Skeletal muscle cell (primary cell): Measurements from ENCODE around the gene FCRL6.

Experiments
- DNase-seq: peaks from one replicate; pipeline ENCODE4 v3.0.0-alpha.2; 2010; ENCODE audit warnings: low read depth
- H3K4me3 ChIP-seq: 2 replicates; pipeline ENCODE4 v1.5.1; 2011; ENCODE audit warnings: low read depth, mild to moderate bottlenecking, control low read depth, low read length, moderate library complexity

Gene FCRL6

GRCh38 chr1:159830722-159831121, 28.6 kb downstream of the FCRL6 start:
- H3K4me3 ChIP-seq = no peak overlapping the region
- no peak for DNase-seq

DNA sequence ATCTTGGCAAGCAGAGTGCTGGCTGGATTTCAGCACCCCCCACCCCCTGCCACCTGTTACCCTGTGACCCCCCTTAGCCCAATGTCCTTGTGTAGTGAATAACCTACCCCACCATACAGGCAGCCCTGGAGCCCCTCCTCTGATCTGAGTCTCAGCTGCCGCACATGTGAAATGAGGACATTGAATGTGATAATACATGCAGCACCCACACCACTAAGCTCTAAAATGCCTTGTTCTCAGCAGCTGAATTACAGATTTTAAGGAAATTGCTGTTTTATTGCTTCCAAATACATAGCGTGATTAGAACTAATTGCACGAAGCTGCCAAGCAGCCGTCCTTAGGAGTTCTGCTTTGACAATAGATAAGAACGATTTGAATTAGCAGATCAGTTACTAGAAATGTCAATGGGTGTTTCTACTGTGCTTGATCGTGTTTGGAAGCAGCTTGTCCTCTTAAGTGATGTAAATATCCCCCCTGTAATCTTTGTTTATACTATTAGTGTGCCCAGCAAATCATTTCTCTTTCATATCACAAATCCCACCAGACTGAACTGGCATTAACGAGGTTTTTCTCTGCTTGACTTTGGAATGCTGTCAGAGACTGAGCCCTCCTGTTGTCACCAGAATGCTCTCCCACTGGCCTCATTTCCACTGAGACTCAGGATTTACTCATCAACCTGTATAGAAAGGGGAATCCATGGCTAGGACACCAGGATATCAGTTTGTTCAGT, 29.4 kb downstream of the FCRL6 start:
- no peak overlapping the region for H3K4me3 ChIP-seq

DNA sequence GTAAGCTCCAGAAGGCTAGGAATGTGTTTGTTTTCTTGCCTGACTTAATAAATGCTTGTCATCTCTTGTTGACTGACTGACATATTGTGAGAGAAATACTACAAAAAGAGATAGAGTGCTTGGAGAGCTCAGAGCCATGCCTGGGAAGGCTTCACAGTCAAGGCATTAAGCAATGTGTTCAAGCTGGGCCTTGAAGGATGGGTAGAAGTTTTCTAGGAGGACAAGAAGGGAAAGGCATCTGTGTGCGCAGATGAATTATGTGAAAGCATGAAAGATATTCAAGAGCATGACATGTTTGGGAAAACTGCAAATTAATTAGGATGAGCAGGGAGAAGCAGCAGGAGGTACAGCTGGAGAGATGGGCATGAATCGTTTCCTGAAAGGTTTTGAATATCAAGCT, 30.1 kb downstream of the FCRL6 start:
- no peak overlapping the region for H3K4me3 ChIP-seq
- DNase-seq = no peak

More for the DNA sequence above, 29.4 kb downstream of the FCRL6 start:
- DNase-seq = no peak

DNA sequence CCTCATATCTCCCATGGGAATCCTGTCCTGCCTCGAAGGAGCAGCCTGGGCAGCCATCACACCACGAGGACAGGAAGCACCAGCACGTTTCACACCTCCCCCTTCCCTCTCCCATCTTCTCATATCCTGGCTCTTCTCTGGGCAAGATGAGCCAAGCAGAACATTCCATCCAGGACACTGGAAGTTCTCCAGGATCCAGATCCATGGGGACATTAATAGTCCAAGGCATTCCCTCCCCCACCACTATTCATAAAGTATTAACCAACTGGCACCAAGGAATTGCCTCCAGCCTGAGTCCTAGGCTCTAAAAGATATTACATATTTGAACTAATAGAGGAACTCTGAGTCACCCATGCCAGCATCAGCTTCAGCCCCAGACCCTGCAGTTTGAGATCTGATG, 33.2 kb downstream of the FCRL6 start:
- H3K4me3 ChIP-seq = no peak overlapping the region
- DNase-seq = no peak

- no peak overlapping the region for H3K4me3 ChIP-seq
- no peak for DNase-seq
Observed at GRCh38 chr1:159835862-159836525, 33.8 kb downstream of the FCRL6 start.

DNA sequence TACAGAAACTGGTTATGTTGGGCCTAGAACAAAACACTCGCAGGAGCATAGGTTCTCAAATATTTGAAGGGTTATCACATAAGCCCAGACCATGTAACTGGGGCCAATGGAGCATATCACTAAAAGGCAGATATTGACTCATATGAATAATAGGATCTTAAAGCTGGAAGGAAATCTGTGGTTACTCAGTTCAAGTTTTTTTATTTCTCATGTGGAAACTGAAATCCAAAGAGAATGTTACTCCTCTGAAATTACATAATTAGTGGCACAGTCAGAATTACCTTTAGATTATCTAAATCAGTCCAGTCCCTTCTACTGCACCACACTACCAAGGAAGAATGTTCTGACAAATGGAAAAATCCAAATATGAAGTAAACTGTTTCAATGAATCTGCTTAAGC, 36.6 kb downstream of the FCRL6 start:
- no peak overlapping the region for H3K4me3 ChIP-seq
- no peak for DNase-seq

- no peak overlapping the region for H3K4me3 ChIP-seq
- no peak for DNase-seq
Observed at GRCh38 chr1:159839116-159839849, 37.1 kb downstream of the FCRL6 start.

GRCh38 chr1:159841749-159842148, 39.6 kb downstream of the FCRL6 start:
- DNase-seq = no peak
- no peak overlapping the region for H3K4me3 ChIP-seq

DNA sequence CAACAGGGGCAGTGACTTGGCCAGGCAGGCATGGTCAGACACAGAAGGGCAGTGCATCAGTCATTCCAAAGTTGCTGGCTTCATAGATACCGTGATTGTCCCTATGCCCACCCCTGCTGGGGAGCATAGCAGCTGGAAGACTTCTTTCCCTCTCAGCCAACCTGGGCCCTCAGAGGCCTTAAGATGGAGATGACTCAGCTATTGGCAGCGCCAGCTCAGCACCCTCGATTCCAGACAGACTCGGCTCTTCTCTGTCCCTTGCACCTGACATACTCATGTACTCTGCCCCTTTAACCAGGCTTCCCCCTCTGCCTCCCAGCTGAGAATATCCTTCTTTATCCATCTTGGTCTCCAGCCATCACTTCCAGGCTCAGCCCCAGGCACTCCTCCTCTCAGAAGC, 41.3 kb downstream of the FCRL6 start:
- no peak for DNase-seq
- no peak overlapping the region for H3K4me3 ChIP-seq

DNA sequence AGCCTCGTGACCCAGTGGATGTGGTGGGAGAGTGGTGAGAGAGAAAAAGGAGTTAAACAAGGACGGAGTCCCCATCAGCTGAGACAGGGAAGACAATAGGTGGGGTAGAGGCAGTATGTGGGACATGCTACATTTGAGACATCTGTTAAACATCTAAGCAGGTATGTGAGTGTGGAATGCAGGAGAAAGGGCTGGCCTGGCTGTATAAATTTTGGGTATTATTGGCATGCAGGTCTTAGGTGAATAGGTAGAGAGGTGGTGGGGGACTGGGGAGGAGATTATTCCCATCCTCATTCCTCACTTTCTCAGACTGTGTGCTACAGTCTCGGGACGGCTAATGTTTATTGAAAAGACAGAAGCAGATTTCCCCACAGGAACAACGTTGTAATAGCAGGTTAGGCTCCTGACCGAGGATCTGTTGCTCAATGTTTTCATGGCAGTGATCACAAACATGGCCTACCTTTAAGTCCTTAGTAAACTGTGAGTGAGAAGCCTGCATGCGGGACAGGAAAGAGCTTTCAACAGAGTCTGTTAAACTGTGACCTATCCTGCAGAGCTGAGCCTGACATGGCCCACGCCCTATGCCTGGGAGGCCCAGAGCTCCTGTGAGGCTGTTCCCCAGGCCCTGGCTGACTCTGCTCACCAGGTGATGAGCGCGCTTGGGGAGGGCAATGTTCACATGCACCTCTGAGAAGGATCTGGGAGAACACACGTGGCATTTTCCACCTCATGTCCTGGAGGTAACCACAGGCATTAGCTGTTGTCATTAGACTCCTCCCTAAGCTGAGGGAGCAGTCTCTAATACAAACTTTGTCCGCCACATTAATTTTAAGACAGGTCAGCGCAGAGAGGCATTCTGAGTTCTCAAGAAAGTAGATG, 43.8 kb downstream of the FCRL6 start:
- DNase-seq = no peak
- H3K4me3 ChIP-seq = no peak overlapping the region

DNA sequence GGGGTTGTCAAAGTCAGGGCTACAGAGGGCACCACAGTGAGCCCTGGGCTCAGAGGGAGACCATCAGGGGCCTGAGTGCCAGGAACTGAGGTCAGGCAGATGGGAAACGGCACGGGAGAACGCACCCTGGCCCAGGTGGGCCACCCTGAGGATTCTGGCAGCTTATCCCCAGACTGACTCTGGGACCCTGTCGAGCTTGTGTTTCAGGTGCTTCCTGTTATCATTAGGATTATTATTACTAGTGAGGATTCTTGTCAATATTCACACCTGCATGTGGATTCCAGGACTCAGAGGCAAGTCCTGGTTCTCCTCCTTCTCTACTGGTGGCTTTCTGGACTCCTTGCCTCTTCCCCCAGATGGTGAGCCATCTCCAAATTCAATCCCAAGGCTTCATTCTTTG, 45.1 kb downstream of the FCRL6 start:
- DNase-seq = no peak

DNA sequence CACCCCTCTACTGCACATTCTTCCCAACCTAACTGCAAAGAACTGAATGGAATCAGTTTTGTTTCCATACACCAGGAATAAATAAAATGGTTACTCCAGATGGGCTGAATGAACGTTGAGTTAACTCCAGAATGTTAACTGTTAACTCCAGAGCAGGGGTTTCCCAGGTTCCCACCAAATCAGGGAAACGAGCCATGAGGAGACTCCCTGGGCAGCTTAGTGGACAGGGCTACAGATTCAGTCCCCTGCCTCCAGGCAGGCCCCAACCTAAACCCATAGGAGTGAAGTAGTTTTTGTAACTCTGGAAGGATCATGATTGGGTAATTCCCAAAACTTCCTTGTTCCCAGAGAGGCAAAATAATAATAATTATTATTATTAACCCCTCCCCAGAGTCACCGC, 46.2 kb downstream of the FCRL6 start:
- no peak overlapping the region for H3K4me3 ChIP-seq
- DNase-seq = no peak

More for the DNA sequence above, 45.1 kb downstream of the FCRL6 start:
- H3K4me3 ChIP-seq = no peak overlapping the region

GRCh38 chr1:159849626-159850366, 47.6 kb downstream of the FCRL6 start:
- DNase-seq = no peak
- H3K4me3 ChIP-seq = no peak overlapping the region

- no peak for DNase-seq
- H3K4me3 ChIP-seq = no peak overlapping the region
Observed at GRCh38 chr1:159851407-159851806, 49.2 kb downstream of the FCRL6 start.

DNA sequence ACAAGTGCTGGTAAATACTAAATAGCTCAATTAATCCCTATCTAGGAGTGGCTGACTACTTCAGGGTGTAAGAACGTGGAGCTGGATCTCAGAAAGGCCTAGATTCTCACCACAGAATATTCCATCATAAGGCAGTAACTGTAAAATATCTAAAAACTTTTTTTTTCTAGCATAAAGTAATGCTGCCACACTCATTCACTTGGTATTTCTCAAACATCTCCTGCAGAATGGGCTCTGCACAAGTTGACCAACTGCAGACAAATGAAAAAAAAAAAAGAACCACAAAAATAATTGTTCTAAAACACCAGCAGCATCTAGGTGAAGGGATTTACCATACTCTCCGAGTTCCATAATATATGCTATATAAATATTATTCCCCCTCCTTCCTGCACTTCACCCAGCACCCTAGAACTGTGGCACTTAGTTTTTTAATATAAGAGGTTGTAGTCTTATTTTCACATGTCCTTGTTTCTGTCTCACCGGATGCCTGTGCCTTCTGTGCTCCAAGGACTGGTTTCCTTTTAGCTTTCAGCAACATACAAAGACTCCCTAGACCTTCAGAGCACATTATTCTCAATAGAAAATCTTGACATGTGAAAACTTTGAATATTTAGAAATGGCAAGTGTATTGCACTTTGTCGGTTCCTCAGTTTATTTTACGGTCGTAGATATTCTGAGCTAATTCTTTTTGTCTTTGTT, 51.4 kb downstream of the FCRL6 start:
- DNase-seq = no peak
- peak overlapping the region; percentile 65 for H3K4me3 ChIP-seq

- peak overlapping the region; percentile 65 for H3K4me3 ChIP-seq
- no peak for DNase-seq
Observed at GRCh38 chr1:159854116-159854692, 52.0 kb downstream of the FCRL6 start.

GRCh38 chr1:159854693-159855192, 52.6 kb downstream of the FCRL6 start:
- peak; percentile 64 for DNase-seq
- H3K4me3 ChIP-seq = peak overlapping the region; percentile 65

DNA sequence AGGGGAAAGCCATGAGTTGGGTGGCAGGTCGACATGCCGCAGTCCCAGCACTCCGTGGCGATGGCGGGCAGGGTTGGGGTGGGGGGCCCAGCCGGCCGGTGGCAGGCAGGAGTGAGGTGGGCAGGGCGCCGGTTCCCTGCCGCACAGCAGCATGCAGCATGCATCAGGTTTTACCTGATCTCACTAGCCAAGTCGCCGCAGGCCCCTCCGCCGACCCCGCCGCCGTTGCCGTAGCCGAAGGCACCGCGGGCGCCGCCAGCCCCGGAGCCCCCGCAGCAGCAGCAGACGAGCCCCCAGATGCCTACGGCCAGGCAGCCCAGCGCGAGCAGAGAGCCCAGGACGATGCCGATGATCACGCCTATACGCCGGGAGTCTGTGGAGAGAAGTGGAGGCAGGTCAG, 53.5 kb downstream of the FCRL6 start:
- H3K4me3 ChIP-seq = no peak overlapping the region

More for the DNA sequence above, 53.5 kb downstream of the FCRL6 start:
- no peak for DNase-seq
